ENCODE results near the gene SIGLEC7. TPM values are rescaled to one million over a fixed set of nuclear protein-coding genes. Genes with fewer than 3 reads are reported as not detected.

The SIGLEC7 gene
- polyA plus RNA-seq, 1 of the 3 experiments (the other 2 are of a cell fraction): not detected

DNA sequence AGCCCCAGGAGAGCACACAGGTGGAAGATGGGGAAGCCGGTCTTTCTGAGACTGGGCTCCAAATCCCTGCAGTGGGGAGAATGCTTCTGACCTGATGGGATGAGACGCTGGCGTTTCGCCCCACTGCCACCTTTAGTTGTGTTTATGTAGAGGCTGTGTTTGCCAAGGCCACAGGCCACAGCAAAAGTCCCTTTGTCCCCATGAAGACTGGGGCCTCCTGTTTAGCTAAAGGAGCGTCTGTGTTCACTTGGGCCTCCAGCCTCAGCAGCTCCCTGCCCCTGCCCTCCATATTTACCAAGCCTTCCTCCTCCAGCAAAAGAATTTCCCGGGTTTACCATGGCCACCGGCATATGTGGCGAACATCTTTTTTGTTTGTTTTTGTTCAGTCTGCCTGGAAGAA, 49.0 kb upstream of the SIGLEC7 start (continued):
- TF ChIP-seq, protein P1, sequence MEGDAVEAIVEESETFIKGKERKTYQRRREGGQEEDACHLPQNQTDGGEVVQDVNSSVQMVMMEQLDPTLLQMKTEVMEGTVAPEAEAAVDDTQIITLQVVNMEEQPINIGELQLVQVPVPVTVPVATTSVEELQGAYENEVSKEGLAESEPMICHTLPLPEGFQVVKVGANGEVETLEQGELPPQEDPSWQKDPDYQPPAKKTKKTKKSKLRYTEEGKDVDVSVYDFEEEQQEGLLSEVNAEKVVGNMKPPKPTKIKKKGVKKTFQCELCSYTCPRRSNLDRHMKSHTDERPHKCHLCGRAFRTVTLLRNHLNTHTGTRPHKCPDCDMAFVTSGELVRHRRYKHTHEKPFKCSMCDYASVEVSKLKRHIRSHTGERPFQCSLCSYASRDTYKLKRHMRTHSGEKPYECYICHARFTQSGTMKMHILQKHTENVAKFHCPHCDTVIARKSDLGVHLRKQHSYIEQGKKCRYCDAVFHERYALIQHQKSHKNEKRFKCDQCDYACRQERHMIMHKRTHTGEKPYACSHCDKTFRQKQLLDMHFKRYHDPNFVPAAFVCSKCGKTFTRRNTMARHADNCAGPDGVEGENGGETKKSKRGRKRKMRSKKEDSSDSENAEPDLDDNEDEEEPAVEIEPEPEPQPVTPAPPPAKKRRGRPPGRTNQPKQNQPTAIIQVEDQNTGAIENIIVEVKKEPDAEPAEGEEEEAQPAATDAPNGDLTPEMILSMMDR (IDR thresholded peaks at IDR 0.05): no peak

DNA sequence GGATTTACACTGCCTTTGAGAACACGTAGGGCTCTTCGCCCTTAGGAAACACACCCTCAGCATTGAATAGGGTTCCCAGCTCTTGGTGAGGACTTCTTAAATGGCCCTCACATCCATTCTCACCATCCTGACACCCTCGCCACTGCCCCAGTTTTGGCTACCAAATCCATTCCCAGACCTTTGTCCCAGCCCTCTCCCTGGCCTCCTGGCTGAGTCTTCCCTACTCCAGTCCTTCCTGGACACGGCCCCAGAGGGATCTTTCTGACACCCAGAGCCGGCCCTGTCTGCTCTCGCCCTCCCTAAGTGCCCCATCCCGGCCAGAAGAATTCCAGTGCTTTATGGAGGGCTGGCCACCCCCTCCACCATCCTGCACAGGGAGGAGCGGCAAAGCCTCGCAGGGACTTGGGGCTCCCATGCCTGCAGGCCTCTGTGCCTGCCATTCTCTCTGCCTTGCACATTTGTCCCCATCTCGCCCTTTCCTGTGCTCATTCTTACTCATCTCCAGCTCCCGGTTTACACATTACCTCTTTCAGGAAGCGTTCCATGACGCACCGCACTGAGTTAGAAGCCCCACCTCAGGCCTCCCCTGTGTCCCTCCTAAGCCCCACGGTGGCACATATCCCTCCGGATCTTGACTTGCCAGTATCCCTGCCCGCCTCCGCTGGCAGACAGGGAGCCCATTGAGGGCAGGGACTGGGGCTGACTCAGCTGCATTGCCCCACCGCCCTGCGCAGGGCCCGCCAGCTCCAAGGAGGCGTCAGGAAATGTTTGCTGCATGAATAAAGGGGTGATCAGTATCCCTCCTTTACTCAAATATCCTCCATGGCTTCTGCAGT, 48.4 kb upstream of the SIGLEC7 start:
- ChIA-PET CTCF (interaction anchor here (0.6 to 4.2 kb wide), 9 partner anchors 13 to 158 kb away, joined by 3 to 30 read pairs (median 4); no protein-coding TSS in a partner anchor), POLR2A (interaction anchor here (0.5 kb wide), 1 partner anchor 149 kb away, joined by 3 read pairs; no protein-coding TSS in a partner anchor)
- Histone ChIP-seq H3K79me2 (ENCODE audit: insufficient read depth) (no peaks in the 10 kb centered on the region), H3K4me2 (no peak overlapping the region), H3K4me3 (ENCODE audit: low read depth in 2 of 2, low read length in 1 of 2) (no peak overlapping the region), H3K9ac (no peak overlapping the region), H3F3A (replicated peaks; ENCODE audit: insufficient read depth) (no peaks in the 10 kb centered on the region), H3K9me2 (no peaks in the 10 kb centered on the region), H3K9me3 (no peaks in the 10 kb centered on the region), H3K27ac (ENCODE audit: low read depth in 2 of 2, low read length in 1 of 2) (no peak overlapping the region), H3K36me3 (replicated peaks in 1 of 2; ENCODE audit: control insufficient read depth in 1 of 2, insufficient read depth in 2 of 2, low read length in 1 of 2) (peaks cover 0 to 8% of the 10 kb centered on the region in 2 experiments), H3K4me1 (ENCODE audit: control insufficient read depth in 1 of 2, insufficient read depth in 2 of 2, low read depth in 1 of 2, low read length in 1 of 2) (no peaks in the 10 kb centered on the region; a peak in 1 of 4 replicates), H3K27me3 (ENCODE audit: insufficient read depth) (no peaks in the 10 kb centered on the region), H4K20me1 (ENCODE audit: insufficient read depth) (peaks cover 7% of the 10 kb centered on the region; the same call in 1 of the 2 replicates), H2AFZ (ENCODE audit: low read depth) (no peak overlapping the region)
- 86% methylated on average over 22 of the region's 22 CpGs for WGBS (ENCODE audit: low lambda C conversion rate)
- DNase-seq: no peak
- TF ChIP-seq, protein P2, sequence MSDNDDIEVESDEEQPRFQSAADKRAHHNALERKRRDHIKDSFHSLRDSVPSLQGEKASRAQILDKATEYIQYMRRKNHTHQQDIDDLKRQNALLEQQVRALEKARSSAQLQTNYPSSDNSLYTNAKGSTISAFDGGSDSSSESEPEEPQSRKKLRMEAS (IDR thresholded peaks at IDR 0.05; ENCODE audit: low read depth): no peak
- TF ChIP-seq CHD2 (IDR thresholded peaks at IDR 0.05; ENCODE audit: low read length, partially characterized antibody) (no peak), SMC3 (IDR thresholded peaks at IDR 0.05; ENCODE audit: low read depth, low read length) (no peak), FOXJ3 (CRISPR knock-in tag; IDR thresholded peaks at IDR 0.05) (no peak), MXI1 (IDR thresholded peaks at IDR 0.05; ENCODE audit: low read depth, low read length) (no peak), ELF1 (IDR thresholded peaks at IDR 0.05) (no peak), YY1 (IDR thresholded peaks at IDR 0.05; ENCODE audit: low read depth) (no peak), POLR2AphosphoS5 (IDR thresholded peaks at IDR 0.05; ENCODE audit: low read depth, low read length) (no peak)
- TF ChIP-seq, protein P3, sequence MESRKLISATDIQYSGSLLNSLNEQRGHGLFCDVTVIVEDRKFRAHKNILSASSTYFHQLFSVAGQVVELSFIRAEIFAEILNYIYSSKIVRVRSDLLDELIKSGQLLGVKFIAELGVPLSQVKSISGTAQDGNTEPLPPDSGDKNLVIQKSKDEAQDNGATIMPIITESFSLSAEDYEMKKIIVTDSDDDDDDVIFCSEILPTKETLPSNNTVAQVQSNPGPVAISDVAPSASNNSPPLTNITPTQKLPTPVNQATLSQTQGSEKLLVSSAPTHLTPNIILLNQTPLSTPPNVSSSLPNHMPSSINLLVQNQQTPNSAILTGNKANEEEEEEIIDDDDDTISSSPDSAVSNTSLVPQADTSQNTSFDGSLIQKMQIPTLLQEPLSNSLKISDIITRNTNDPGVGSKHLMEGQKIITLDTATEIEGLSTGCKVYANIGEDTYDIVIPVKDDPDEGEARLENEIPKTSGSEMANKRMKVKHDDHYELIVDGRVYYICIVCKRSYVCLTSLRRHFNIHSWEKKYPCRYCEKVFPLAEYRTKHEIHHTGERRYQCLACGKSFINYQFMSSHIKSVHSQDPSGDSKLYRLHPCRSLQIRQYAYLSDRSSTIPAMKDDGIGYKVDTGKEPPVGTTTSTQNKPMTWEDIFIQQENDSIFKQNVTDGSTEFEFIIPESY (IDR thresholded peaks at IDR 0.05; ENCODE audit: borderline replicate concordance, low read depth): no peak
- TF ChIP-seq, protein P4, sequence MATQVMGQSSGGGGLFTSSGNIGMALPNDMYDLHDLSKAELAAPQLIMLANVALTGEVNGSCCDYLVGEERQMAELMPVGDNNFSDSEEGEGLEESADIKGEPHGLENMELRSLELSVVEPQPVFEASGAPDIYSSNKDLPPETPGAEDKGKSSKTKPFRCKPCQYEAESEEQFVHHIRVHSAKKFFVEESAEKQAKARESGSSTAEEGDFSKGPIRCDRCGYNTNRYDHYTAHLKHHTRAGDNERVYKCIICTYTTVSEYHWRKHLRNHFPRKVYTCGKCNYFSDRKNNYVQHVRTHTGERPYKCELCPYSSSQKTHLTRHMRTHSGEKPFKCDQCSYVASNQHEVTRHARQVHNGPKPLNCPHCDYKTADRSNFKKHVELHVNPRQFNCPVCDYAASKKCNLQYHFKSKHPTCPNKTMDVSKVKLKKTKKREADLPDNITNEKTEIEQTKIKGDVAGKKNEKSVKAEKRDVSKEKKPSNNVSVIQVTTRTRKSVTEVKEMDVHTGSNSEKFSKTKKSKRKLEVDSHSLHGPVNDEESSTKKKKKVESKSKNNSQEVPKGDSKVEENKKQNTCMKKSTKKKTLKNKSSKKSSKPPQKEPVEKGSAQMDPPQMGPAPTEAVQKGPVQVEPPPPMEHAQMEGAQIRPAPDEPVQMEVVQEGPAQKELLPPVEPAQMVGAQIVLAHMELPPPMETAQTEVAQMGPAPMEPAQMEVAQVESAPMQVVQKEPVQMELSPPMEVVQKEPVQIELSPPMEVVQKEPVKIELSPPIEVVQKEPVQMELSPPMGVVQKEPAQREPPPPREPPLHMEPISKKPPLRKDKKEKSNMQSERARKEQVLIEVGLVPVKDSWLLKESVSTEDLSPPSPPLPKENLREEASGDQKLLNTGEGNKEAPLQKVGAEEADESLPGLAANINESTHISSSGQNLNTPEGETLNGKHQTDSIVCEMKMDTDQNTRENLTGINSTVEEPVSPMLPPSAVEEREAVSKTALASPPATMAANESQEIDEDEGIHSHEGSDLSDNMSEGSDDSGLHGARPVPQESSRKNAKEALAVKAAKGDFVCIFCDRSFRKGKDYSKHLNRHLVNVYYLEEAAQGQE (IDR thresholded peaks at IDR 0.05; ENCODE audit: low read depth, low read length): no peak
- TF ChIP-seq, protein P5, sequence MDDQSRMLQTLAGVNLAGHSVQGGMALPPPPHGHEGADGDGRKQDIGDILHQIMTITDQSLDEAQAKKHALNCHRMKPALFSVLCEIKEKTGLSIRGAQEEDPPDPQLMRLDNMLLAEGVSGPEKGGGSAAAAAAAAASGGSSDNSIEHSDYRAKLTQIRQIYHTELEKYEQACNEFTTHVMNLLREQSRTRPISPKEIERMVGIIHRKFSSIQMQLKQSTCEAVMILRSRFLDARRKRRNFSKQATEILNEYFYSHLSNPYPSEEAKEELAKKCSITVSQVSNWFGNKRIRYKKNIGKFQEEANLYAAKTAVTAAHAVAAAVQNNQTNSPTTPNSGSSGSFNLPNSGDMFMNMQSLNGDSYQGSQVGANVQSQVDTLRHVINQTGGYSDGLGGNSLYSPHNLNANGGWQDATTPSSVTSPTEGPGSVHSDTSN (IDR thresholded peaks at IDR 0.05): no peak

Data from SK-N-SH (cell line).